Glutamatergic neuron (in vitro differentiated cells): ENCODE measurements around the gene ADAMTSL1. TPM values are rescaled to one million over a fixed set of nuclear protein-coding genes. Genes with fewer than 3 reads are reported as not detected.

ENCODE experiments used
- DNase-seq: peaks from one replicate; pipeline ENCODE4 v3.0.0; 2022
- H3K27ac Mint-ChIP-seq: one replicate; pipeline ENCODE4 v1.8.0; 2020; ENCODE audit warnings: mild to moderate bottlenecking, mixed read lengths, inconsistent platforms; ENCODE audit not compliant: unreplicated experiment
- H3K27me3 Mint-ChIP-seq: one replicate; pipeline ENCODE4 v1.8.0; 2020; ENCODE audit warnings: mild to moderate bottlenecking, moderate library complexity, mixed read lengths, inconsistent platforms; ENCODE audit not compliant: unreplicated experiment
- H3K36me3 Mint-ChIP-seq: one replicate; pipeline ENCODE4 v1.8.0; 2020; ENCODE audit warnings: mild to moderate bottlenecking, mixed read lengths, inconsistent platforms; ENCODE audit not compliant: unreplicated experiment
- H3K4me1 Mint-ChIP-seq: one replicate; pipeline ENCODE4 v1.8.0; 2020; ENCODE audit warnings: mild to moderate bottlenecking, low read depth, mixed read lengths, inconsistent platforms; ENCODE audit not compliant: unreplicated experiment
- H3K4me3 Mint-ChIP-seq: one replicate; pipeline ENCODE4 v1.8.0; 2020; ENCODE audit warnings: mild to moderate bottlenecking, mixed read lengths, inconsistent platforms; ENCODE audit not compliant: unreplicated experiment
- H3K9me3 Mint-ChIP-seq: one replicate; pipeline ENCODE4 v1.8.0; 2020; ENCODE audit warnings: mild to moderate bottlenecking, moderate library complexity, mixed read lengths, inconsistent platforms; ENCODE audit not compliant: unreplicated experiment
- CTCF ChIP-seq: fragments of 200-600 bp; sonication (generic); IDR thresholded peaks from one replicate; pipeline ENCODE4 v1.5.0; 2021; ENCODE audit not compliant: partially characterized antibody, unreplicated experiment
- total RNA-seq: library from RNA; stranded (reverse); fragmentation: NEBNext Ultra II Directional; extraction: Animal tissue kit (Norgen Biotek cat#: 25700); gene quantifications from one replicate; pipeline ENCODE4 v1.2.1, GENCODE V29; 2021; ENCODE audit not compliant: unreplicated experiment

ADAMTSL1 gene
- total RNA-seq, 1 donor from 2014 or later = 0.91 TPM

GRCh38 chr9:18718393-18718792 is 244.4 kb downstream of the ADAMTSL1 start:
- H3K4me3 Mint-ChIP-seq = no peak overlapping the region
- no peaks in the 10 kb centered on the region for H3K9me3 Mint-ChIP-seq
- H3K4me1 Mint-ChIP-seq = no peaks in the 10 kb centered on the region
- no peak for TF ChIP-seq CTCF
- H3K27me3 Mint-ChIP-seq = peaks cover 2% of the 10 kb centered on the region
- no peak for DNase-seq
- no peak overlapping the region for H3K27ac Mint-ChIP-seq
- H3K36me3 Mint-ChIP-seq = no peaks in the 10 kb centered on the region

DNA sequence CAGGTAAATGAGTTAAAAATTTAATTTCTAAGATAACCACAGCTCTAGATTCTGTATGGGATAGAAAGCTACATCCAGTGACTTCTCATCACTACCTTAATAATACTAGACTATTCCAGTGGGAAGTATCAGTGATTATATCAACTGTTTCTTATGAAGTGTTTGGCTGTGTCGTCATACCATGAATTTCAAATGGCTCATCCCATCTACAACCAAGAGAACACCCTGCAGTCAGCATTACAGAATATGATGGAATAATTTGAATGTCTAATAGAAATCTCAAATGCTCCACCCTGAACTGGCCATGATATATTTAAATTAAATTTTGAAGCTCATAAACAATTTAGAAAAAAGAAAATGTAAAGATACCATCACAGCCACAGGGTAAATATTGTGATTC is 245.0 kb downstream of the ADAMTSL1 start:
- no peak for TF ChIP-seq CTCF
- no peak overlapping the region for H3K27ac Mint-ChIP-seq
- no peak overlapping the region for H3K4me3 Mint-ChIP-seq
- H3K27me3 Mint-ChIP-seq = peaks cover 2% of the 10 kb centered on the region
- DNase-seq = no peak
- H3K4me1 Mint-ChIP-seq = no peaks in the 10 kb centered on the region
- no peaks in the 10 kb centered on the region for H3K9me3 Mint-ChIP-seq
- no peaks in the 10 kb centered on the region for H3K36me3 Mint-ChIP-seq

- H3K27me3 Mint-ChIP-seq = peaks cover 2% of the 10 kb centered on the region
- no peak for DNase-seq
- H3K4me1 Mint-ChIP-seq = no peaks in the 10 kb centered on the region
- H3K9me3 Mint-ChIP-seq = no peaks in the 10 kb centered on the region
- no peaks in the 10 kb centered on the region for H3K36me3 Mint-ChIP-seq
- TF ChIP-seq CTCF = no peak
- no peak overlapping the region for H3K27ac Mint-ChIP-seq
- H3K4me3 Mint-ChIP-seq = no peak overlapping the region
Observed at GRCh38 chr9:18720691-18721090, 246.7 kb downstream of the ADAMTSL1 start.

DNA sequence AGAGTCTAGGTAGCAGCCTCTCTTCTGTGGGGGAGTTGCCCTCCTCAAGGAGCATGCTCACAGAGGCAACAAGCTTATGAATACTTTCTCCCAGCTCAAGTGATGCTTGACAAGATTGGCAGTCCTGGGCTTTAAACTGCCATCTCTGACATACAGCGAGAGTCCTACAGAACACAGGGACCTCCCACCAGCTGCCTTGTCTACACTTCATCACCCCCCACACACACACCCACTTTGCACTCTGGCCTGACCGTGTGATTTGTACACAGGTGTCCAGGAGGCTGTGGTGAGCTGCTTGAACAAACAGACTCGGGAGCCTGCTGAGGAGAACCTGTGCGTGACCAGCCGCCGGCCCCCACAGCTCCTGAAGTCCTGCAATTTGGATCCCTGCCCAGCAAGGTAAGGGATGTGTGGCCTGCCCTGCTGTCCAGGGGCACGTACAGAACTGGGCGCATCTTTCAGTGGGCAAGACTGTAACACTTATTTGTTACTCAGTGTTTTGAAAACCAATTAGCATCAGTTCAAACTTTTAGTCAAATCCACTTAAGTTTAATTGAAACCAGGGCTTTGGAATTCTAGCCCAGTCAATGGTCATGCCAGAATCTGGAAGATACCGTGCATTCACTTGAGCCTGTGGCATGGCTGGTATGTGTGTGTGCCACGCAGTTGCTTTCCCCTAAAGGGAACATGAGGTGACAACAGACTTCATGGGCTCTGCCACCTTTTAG is 247.5 kb downstream of the ADAMTSL1 start:
- H3K27me3 Mint-ChIP-seq = peaks cover 2% of the 10 kb centered on the region

More for the DNA sequence above, 247.5 kb downstream of the ADAMTSL1 start:
- DNase-seq = no peak
- Mint-ChIP-seq H3K27ac (no peak overlapping the region), H3K9me3 (no peaks in the 10 kb centered on the region), H3K36me3 (no peaks in the 10 kb centered on the region), H3K4me3 (no peak overlapping the region), H3K4me1 (no peaks in the 10 kb centered on the region)
- TF ChIP-seq CTCF = no peak
